Kidney (tissue), 14 donors: ENCODE measurements around the gene SLC22A17. TPM values are rescaled to one million over a fixed set of nuclear protein-coding genes. Genes with fewer than 3 reads are reported as not detected.

Experiments used
- DNase-seq, 5 donors: peaks; one replicate each; pipeline ENCODE4 v3.0.0-alpha.2; 2013 to 2020
- FAIRE-seq: peaks from 2 replicates; lab custom pipeline; 2012; peaks lifted over from hg19 to GRCh38; lab: Jason Lieb, UNC
- H3K27ac ChIP-seq, 2 donors: one replicate each; pipeline ENCODE4 v1.7.0; 2013; ENCODE audit warnings: low read depth in 2 of 2, low read length in 2 of 2, inconsistent platforms in 1 of 2
- H3K27me3 ChIP-seq: one replicate; pipeline ENCODE4 v1.7.1; 2013; ENCODE audit warnings: low read length, inconsistent platforms; ENCODE audit not compliant: control insufficient read depth, insufficient read depth
- H3K36me3 ChIP-seq, 3 donors: one replicate each; pipeline versions ENCODE4 v1.7.0 to v1.7.1; 2013; ENCODE audit warnings: low read length in 3 of 3, control low read depth in 1 of 3, inconsistent platforms in 1 of 3; ENCODE audit not compliant: insufficient read depth in 3 of 3, control insufficient read depth in 2 of 3
- H3K4me1 ChIP-seq, 3 donors: one replicate each; pipeline versions ENCODE4 v1.7.0 to v1.7.1; 2013; ENCODE audit warnings: low read length in 3 of 3, inconsistent platforms in 1 of 3, low read depth in 1 of 3; ENCODE audit not compliant: control insufficient read depth in 2 of 3, insufficient read depth in 2 of 3
- H3K4me3 ChIP-seq, 3 donors: one replicate each; pipeline versions ENCODE4 v1.7.0 to v1.8.1; 2013; ENCODE audit warnings: low read length in 3 of 3, control low read depth in 1 of 3, inconsistent platforms in 1 of 3
- H3K9ac ChIP-seq, 3 donors: one replicate each; pipeline versions ENCODE4 v1.7.0 to v1.7.1; 2013; ENCODE audit warnings: low read length in 3 of 3, control low read depth in 1 of 3, inconsistent platforms in 1 of 3
- H3K9me3 ChIP-seq, 3 donors: one replicate each; pipeline versions ENCODE4 v1.7.0 to v1.7.1; 2013; ENCODE audit warnings: low read length in 3 of 3, control low read depth in 1 of 3, inconsistent platforms in 1 of 3; ENCODE audit not compliant: control insufficient read depth in 2 of 3, insufficient read depth in 1 of 3
- intact Hi-C: fragments of 100-400 bp; cut with DNase I; formaldehyde crosslinking; loops from one replicate; pipeline ENCODE4 v1.11.1; 2022
- polyA plus RNA-seq: library from polyadenylated mRNA; stranded (reverse); fragments of 350-450 nt; fragmentation: Illumina TruSeq; extraction: RNeasy Lipid Tissue Mini Kit (QIAGEN cat#74804); gene quantifications from one replicate; pipeline ENCODE4 v1.2.3, GENCODE V29; 2014; ENCODE audit warnings: low read depth, low replicate concordance; ENCODE audit not compliant: insufficient read depth
- total RNA-seq: library from RNA; stranded (reverse); fragmentation: NEBNext Ultra II Directional; extraction: Animal tissue kit (Norgen Biotek cat#: 25700); gene quantifications from one replicate; pipeline ENCODE4 v1.2.1, GENCODE V29; 2021
- TF ChIP-seq, protein P1 (sequence below): IDR thresholded peaks from 3 replicates; pipeline ENCODE4 v1.5.1; 2012; ENCODE audit warnings: mild to moderate bottlenecking, moderate library complexity, borderline replicate concordance; ENCODE audit not compliant: insufficient read depth; ENCODE audit errors: extremely low read depth
- donor health status: control.
- donor health status: control.
- donor health status: control.
- donor health status: control.
- donor health status: control.
- donor health status: DM: yes; HTN: yes; CAD: no.
- donor health status: Normal renal cell carcinoma (clear cell type).

SLC22A17 gene
- total and polyA plus RNA-seq, 2 donors from 2014 or later = 35.3 to 61.2 TPM

DNA sequence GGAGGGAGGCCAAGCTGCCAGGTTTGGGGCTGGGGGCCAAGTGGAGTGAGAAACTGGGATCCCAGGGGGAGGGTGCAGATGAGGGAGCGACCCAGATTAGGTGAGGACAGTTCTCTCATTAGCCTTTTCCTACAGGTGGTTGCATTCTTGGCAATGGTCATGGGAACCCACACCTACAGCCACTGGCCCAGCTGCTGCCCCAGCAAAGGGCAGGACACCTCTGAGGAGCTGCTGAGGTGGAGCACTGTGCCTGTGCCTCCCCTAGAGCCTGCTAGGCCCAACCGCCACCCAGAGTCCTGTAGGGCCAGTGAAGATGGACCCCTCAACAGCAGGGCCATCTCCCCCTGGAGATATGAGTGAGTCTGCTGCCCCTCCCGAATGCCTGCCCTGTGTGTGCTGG lies 20.4 kb upstream of the SLC22A17 start:
- H3K9me3 ChIP-seq = no peaks in the 10 kb centered on the region
- H3K9ac ChIP-seq = no peak overlapping the region
- DNase-seq (no peak), FAIRE-seq (no peak)
- H3K4me3 ChIP-seq = no peak overlapping the region
- intact Hi-C loops = no loop called here
- no peaks in the 10 kb centered on the region for H3K4me1 ChIP-seq
- no peaks in the 10 kb centered on the region for H3K27me3 ChIP-seq
- no peak overlapping the region for H3K27ac ChIP-seq
- H3K36me3 ChIP-seq = no peaks in the 10 kb centered on the region
- TF ChIP-seq, protein P1, sequence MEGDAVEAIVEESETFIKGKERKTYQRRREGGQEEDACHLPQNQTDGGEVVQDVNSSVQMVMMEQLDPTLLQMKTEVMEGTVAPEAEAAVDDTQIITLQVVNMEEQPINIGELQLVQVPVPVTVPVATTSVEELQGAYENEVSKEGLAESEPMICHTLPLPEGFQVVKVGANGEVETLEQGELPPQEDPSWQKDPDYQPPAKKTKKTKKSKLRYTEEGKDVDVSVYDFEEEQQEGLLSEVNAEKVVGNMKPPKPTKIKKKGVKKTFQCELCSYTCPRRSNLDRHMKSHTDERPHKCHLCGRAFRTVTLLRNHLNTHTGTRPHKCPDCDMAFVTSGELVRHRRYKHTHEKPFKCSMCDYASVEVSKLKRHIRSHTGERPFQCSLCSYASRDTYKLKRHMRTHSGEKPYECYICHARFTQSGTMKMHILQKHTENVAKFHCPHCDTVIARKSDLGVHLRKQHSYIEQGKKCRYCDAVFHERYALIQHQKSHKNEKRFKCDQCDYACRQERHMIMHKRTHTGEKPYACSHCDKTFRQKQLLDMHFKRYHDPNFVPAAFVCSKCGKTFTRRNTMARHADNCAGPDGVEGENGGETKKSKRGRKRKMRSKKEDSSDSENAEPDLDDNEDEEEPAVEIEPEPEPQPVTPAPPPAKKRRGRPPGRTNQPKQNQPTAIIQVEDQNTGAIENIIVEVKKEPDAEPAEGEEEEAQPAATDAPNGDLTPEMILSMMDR = no peak

DNA sequence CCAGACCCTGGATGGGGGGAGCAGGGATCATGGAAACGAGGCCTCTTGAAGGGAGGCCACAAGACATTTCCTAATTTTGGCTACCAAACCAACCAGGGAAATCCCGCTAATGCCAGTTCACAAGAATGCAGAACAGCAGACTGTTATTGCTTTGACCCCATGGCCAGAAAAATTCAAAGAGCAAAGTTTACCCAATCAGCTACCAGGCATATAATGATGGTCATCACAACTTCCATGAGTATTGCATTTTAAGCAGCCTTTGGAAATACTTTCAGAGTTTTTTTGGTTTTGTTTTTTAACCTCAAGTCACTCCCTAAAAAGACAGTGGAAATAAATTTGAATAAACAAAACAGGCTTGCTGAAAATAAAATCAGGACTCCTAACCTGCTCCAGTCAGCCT lies 19.8 kb upstream of the SLC22A17 start, which contains the start of gene IL25:
Gene IL25 (plus strand): TSS at position 301 of the 400 bp plus-strand sequence.
- no peaks in the 10 kb centered on the region for H3K36me3 ChIP-seq
- no peaks in the 10 kb centered on the region for H3K27me3 ChIP-seq
- FAIRE-seq = no peak
- no peaks in the 10 kb centered on the region for H3K4me1 ChIP-seq
- no peak within 1 kb of the TSS for H3K4me3 ChIP-seq
- no peak within 1 kb of the TSS for H3K27ac ChIP-seq
- TF ChIP-seq, protein P1 = no peak
- DNase-seq = no peak
- H3K9ac ChIP-seq = no peak within 1 kb of the TSS
- intact Hi-C loops = no loop called here
- H3K9me3 ChIP-seq = no peaks in the 10 kb centered on the region

DNA sequence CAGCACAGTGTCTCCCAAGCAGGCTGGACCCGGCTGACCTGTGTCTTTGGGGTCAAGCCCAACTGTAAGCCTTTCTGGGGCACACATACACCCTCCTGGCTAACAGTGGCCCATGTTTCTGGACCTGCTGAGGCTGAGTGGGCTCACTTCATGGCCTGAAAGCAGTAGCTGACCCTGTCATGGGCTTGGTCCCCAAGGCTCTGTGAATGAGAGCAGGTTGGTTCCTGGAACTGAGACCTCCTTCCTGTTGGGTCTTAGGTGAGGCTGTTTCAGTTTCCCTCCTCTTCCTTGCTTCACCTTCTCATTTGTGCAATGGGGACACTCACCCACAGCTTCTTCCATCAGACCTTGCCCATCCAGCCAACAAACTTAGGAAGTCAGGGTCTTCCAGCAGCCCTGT lies 19.2 kb upstream of the SLC22A17 start:
- DNase-seq (no peak), FAIRE-seq (no peak)
- Histone ChIP-seq H3K36me3 (no peaks in the 10 kb centered on the region), H3K9me3 (no peaks in the 10 kb centered on the region), H3K4me1 (no peaks in the 10 kb centered on the region), H3K27ac (no peak overlapping the region), H3K4me3 (no peak overlapping the region), H3K9ac (no peak overlapping the region), H3K27me3 (no peaks in the 10 kb centered on the region)
- intact Hi-C loops = no loop called here
- TF ChIP-seq, protein P1 = no peak

DNA sequence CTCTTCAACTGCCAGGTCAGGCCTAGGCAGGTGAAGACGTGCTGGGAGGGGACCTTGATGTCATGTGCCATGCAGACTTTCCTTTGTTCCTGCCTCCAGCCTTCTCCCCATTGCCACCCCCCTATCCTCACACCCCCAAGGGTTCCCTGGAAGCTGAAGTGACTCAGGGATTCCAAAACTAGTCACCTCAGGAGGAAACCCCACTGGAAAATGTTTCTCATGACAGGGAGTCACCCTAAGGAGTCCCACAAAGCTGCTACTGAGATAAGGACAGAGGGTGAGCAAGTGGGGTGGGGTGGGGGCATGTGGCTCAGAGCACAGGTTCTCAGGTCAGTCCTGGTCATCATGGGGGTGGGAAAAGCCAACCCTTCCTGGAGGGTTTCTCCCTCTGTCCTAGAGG lies 17.5 kb upstream of the SLC22A17 start:
- no peak for FAIRE-seq
- no peak for DNase-seq
- Histone ChIP-seq H3K9me3 (no peaks in the 10 kb centered on the region), H3K4me1 (no peaks in the 10 kb centered on the region), H3K9ac (no peak overlapping the region), H3K27ac (no peak overlapping the region), H3K27me3 (no peaks in the 10 kb centered on the region), H3K4me3 (no peak overlapping the region), H3K36me3 (no peaks in the 10 kb centered on the region)
- intact Hi-C loops = no loop called here
- TF ChIP-seq, protein P1 = no peak
